CD14-positive monocyte (primary cell): Measurements from ENCODE around the gene C9. TPM values are rescaled to one million over a fixed set of nuclear protein-coding genes. Genes with fewer than 3 reads are reported as not detected.

Experiments
- DNase-seq, 3 donors: peaks; one replicate each; pipeline ENCODE4 v3.0.0-alpha.2; 2011 to 2022
- H2AFZ ChIP-seq: 2 replicates; pipeline ENCODE4 v1.6.0; 2012; ENCODE audit warnings: mild to moderate bottlenecking, low read depth, low read length, inconsistent platforms; ENCODE audit not compliant: insufficient read depth, poor library complexity, severe bottlenecking
- H3K27ac ChIP-seq, 2 donors: 1 replicate in 1 of 2; 2 replicates in 1 of 2; pipeline ENCODE4 v1.5.1; 2012 to 2013; ENCODE audit warnings: low read length in 2 of 2, control low read depth in 1 of 2, inconsistent platforms in 1 of 2, low read depth in 1 of 2, mild to moderate bottlenecking in 1 of 2
- H3K27me3 ChIP-seq, 2 donors: one replicate each; pipeline versions ENCODE4 v1.6.0 to v1.6.1; 2011 to 2013; ENCODE audit warnings: low read length in 2 of 2; ENCODE audit not compliant: control insufficient read depth in 2 of 2, insufficient read depth in 2 of 2
- H3K36me3 ChIP-seq, 2 donors: replicated peaks in 1 of 2; 1 replicate in 1 of 2; 2 replicates in 1 of 2; pipeline versions ENCODE4 v1.5.1 to v1.6.1; 2012 to 2013; ENCODE audit warnings: low read length in 2 of 2, control low read depth in 1 of 2, inconsistent platforms in 1 of 2, mild to moderate bottlenecking in 1 of 2; ENCODE audit not compliant: insufficient read depth in 2 of 2, control insufficient read depth in 1 of 2
- H3K4me1 ChIP-seq, 2 donors: 1 replicate in 1 of 2; 2 replicates in 1 of 2; pipeline versions ENCODE4 v1.5.1 to v1.6.1; 2012 to 2013; ENCODE audit warnings: low read length in 2 of 2, control low read depth in 1 of 2, inconsistent platforms in 1 of 2, mild to moderate bottlenecking in 1 of 2, moderate library complexity in 1 of 2; ENCODE audit not compliant: insufficient read depth in 2 of 2, control insufficient read depth in 1 of 2
- H3K4me2 ChIP-seq: replicated peaks from 2 replicates; pipeline ENCODE3; 2012; ENCODE audit warnings: low read length, moderate library complexity, mild to moderate bottlenecking; ENCODE audit not compliant: poor library complexity, severe bottlenecking; ENCODE audit errors: extremely low read depth
- H3K4me3 ChIP-seq, 3 experiments: fragments of 200-600 bp in 1 of 3; sonication (generic) in 1 of 3; replicated peaks in 1 of 3; 1 replicate in 2 of 3; 2 replicates in 1 of 3; pipeline ENCODE4 v1.5.1; 2011 to 2013; ENCODE audit warnings: low read length in 3 of 3, mild to moderate bottlenecking in 3 of 3, control low read depth in 2 of 3, low read depth in 2 of 3, inconsistent platforms in 1 of 3, moderate library complexity in 1 of 3
- H3K79me2 ChIP-seq: 2 replicates; pipeline ENCODE4 v1.6.0; 2012; ENCODE audit warnings: mild to moderate bottlenecking, control low read depth, inconsistent platforms, low read length, moderate library complexity; ENCODE audit not compliant: insufficient read depth
- H3K9ac ChIP-seq: 2 replicates; pipeline ENCODE4 v1.6.0; 2017; ENCODE audit warnings: low read length, mild to moderate bottlenecking; ENCODE audit not compliant: insufficient read depth, poor library complexity, severe bottlenecking
- H3K9me3 ChIP-seq, 2 donors: replicated peaks in 1 of 2; 1 replicate in 1 of 2; 2 replicates in 1 of 2; pipeline versions ENCODE4 v1.5.1 to v1.6.1; 2012 to 2013; ENCODE audit warnings: low read length in 2 of 2, control low read depth in 1 of 2; ENCODE audit not compliant: control insufficient read depth in 1 of 2, insufficient read depth in 1 of 2
- H4K20me1 ChIP-seq: 2 replicates; pipeline ENCODE4 v1.6.0; 2012; ENCODE audit warnings: mild to moderate bottlenecking, low read length, control low read depth, moderate library complexity; ENCODE audit not compliant: insufficient read depth
- H3K27ac Mint-ChIP-seq, 7 donors: one replicate each; pipeline ENCODE4 v1.8.0; 2020; ENCODE audit warnings: mild to moderate bottlenecking in 7 of 7, mixed read lengths in 7 of 7, moderate library complexity in 6 of 7, inconsistent platforms in 2 of 7
- H3K27me3 Mint-ChIP-seq, 3 donors: one replicate each; pipeline ENCODE4 v1.8.0; 2021 to 2022; ENCODE audit warnings: low read depth in 3 of 3, mild to moderate bottlenecking in 3 of 3, mixed read lengths in 3 of 3, moderate library complexity in 3 of 3, inconsistent platforms in 1 of 3
- H3K36me3 Mint-ChIP-seq, 2 donors: one replicate each; pipeline ENCODE4 v1.8.0; 2020; ENCODE audit warnings: mixed read lengths in 2 of 2, inconsistent platforms in 1 of 2, mild to moderate bottlenecking in 1 of 2
- H3K4me1 Mint-ChIP-seq: one replicate; pipeline ENCODE4 v1.8.0; 2020; ENCODE audit warnings: mild to moderate bottlenecking, mixed read lengths
- H3K4me3 Mint-ChIP-seq, 2 donors: one replicate each; pipeline ENCODE4 v1.8.0; 2020; ENCODE audit warnings: mild to moderate bottlenecking in 2 of 2, mixed read lengths in 2 of 2, moderate library complexity in 1 of 2
- H3K9me3 Mint-ChIP-seq, 7 donors: one replicate each; pipeline ENCODE4 v1.8.0; 2020 to 2022; ENCODE audit warnings: mixed read lengths in 7 of 7, mild to moderate bottlenecking in 6 of 7, moderate library complexity in 6 of 7, inconsistent platforms in 2 of 7
- CTCF ChIP-seq: fragments of 200-600 bp; IDR thresholded peaks from one replicate; pipeline ENCODE4 v1.8.0; 2022; ENCODE audit warnings: antibody characterized with exemption, mild to moderate bottlenecking
- WGBS: methylation state at CpG from one replicate; pipeline ENCODE4 v1.1.5; 2013; ENCODE audit warnings: missing lambda C conversion rate; ENCODE audit not compliant: insufficient coverage; 5-methylcytosine and 5-hydroxymethylcytosine counted together
- intact Hi-C, 2 donors: fragments of 100-400 bp; cut with micrococcal nuclease; formaldehyde crosslinking; loops; one replicate each; pipeline versions ENCODE4 v1.15.0 to v1.15.1; 2023
- polyA plus RNA-seq, 3 donors: library from polyadenylated mRNA; depleted of rRNA in 1 of 3; unstranded in 2 of 3; stranded (reverse) in 1 of 3; fragments of 300-500 nt in 2 of 3; fragments of >200 nt in 1 of 3; fragmentation: Illumina TruSeq in 2 of 3; gene quantifications; 1 replicate in 2 of 3; 2 replicates in 1 of 3; pipeline ENCODE4 v1.2.3, GENCODE V29; 2012 to 2021

The C9 gene
- polyA plus RNA-seq, 3 donors = not detected

GRCh38 chr5:39400713-39401578 is 36.7 kb upstream of the C9 start:
- Mint-ChIP-seq H3K27ac (peak overlapping the region; percentile 89 to 97 (median 94)), H3K9me3 (no peaks in the 10 kb centered on the region), H3K27me3 (peaks cover 0 to 2% (median 0%) of the 10 kb centered on the region in 3 donors), H3K4me1 (peaks cover 31% of the 10 kb centered on the region), H3K4me3 (no peak overlapping the region), H3K36me3 (peaks cover 0 to 5% of the 10 kb centered on the region in 2 donors)
- H3K4me1 ChIP-seq = peaks cover 32 to 38% of the 10 kb centered on the region in 2 donors
- WGBS = 92% methylated on average over 4 of the region's 5 CpGs
- no peaks in the 10 kb centered on the region for H4K20me1 ChIP-seq
- intact Hi-C loops = no loop called here
- H3K36me3 ChIP-seq = no peaks in the 10 kb centered on the region
- peak overlapping the region in 1 of 2 donors; percentile 98 for H3K27ac ChIP-seq
- no peak overlapping the region for H2AFZ ChIP-seq
- no peak for DNase-seq
- H3K4me2 ChIP-seq = no peak overlapping the region
- H3K9ac ChIP-seq = no peak overlapping the region
- H3K79me2 ChIP-seq = no peaks in the 10 kb centered on the region
- H3K9me3 ChIP-seq = no peaks in the 10 kb centered on the region
- TF ChIP-seq CTCF = no peak
- H3K27me3 ChIP-seq = no peaks in the 10 kb centered on the region
- peak overlapping the region in 1 of 3 experiments; percentile 54 for H3K4me3 ChIP-seq

GRCh38 chr5:39399135-39400036 is 35.1 kb upstream of the C9 start:
- intact Hi-C loops = no loop called here
- Histone ChIP-seq H3K9me3 (no peaks in the 10 kb centered on the region), H3K9ac (peak overlapping the region; percentile 67), H3K4me3 (peak overlapping the region in 1 of 3 experiments; percentile 54), H4K20me1 (no peaks in the 10 kb centered on the region), H3K79me2 (no peaks in the 10 kb centered on the region), H3K27ac (peak overlapping the region; percentile 64 to 98), H3K4me2 (peak overlapping the region; percentile 37), H3K4me1 (peaks cover 32 to 38% of the 10 kb centered on the region in 2 donors), H3K36me3 (no peaks in the 10 kb centered on the region), H2AFZ (no peak overlapping the region), H3K27me3 (no peaks in the 10 kb centered on the region)
- WGBS = no CpG with 5 or more reads among the region's 1 CpG
- Mint-ChIP-seq H3K4me1 (peaks cover 31% of the 10 kb centered on the region), H3K27ac (peak overlapping the region; percentile 89 to 97 (median 94)), H3K27me3 (peaks cover 0 to 2% (median 0%) of the 10 kb centered on the region in 3 donors), H3K9me3 (no peaks in the 10 kb centered on the region), H3K36me3 (peaks cover 0 to 5% of the 10 kb centered on the region in 2 donors), H3K4me3 (peak overlapping the region in 1 of 2 donors; percentile 43)
- DNase-seq = peak; percentile 90 to 100 (median 97)
- TF ChIP-seq CTCF = no peak
